ENCODE results near the gene ARL15. TPM values are rescaled to one million over a fixed set of nuclear protein-coding genes. Genes with fewer than 3 reads are reported as not detected.
A peak's percentile ranks its signal among the peaks of the same experiment; 100 is the strongest.

The ARL15 gene
- total and polyA plus RNA-seq, 2 of the 8 experiments (the other 6 are each of a cell fraction or from before 2014, with no cell fraction given), result 9.9 to 21.2 TPM

DNA sequence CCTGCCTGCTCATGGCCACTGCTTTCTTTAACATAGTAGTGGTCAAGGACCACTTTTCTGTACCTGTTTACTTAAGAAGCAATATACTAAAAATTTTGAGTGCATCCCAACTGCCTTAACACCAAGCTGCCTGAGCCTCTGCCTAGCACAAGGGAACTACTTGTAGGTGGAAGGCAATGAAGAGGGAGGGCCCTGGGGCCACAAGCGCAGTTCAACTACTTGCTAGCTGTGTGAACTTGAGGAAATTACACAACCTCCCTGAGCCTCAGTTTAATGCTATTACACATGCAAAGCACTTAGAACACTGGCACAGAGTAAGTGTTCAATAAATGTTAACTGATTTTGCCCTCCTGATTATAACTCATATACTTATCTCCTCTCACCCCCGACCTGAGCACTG is 6.3 kb downstream of the ARL15 start:
- H3K4me2 ChIP-seq (ENCODE audit: insufficient read depth in 1 of 2, low read depth in 2 of 2, low read length in 2 of 2), result 0 out of 4 replicates have a peak overlapping the region, but pooled peaks of 1 of the 2 experiments have one; percentile 15
- no peak overlapping the region for H3K14ac ChIP-seq (ENCODE audit: insufficient read length)
- H3K9ac ChIP-seq (replicated peaks in 1 of 4; ENCODE audit: extremely low read depth in 1 of 4, low read depth in 3 of 4, low read length in 3 of 4), result no peak overlapping the region; a peak in 1 of 7 replicates
- POLR2A ChIA-PET (ENCODE audit: partially characterized antibody), result no interaction called here
- H3K79me1 ChIP-seq (ENCODE audit: low read depth, low read length), result peaks cover 4% of the 10 kb centered on the region; the same call in 1 of the 2 replicates
- H3K23ac ChIP-seq (ENCODE audit: insufficient read length), result no peak overlapping the region
- no peak overlapping the region for H3K4me3 ChIP-seq (ENCODE audit: extremely low read depth in 1 of 4, insufficient read depth in 2 of 4, low read depth in 3 of 4, low read length in 4 of 4)
- no peak overlapping the region for H2BK120ac ChIP-seq (replicated peaks; ENCODE audit: low read depth, low read length)
- H2AK5ac ChIP-seq (ENCODE audit: low read depth, low read length), result no peak overlapping the region
- FAIRE-seq (no peak), DNase-seq (ENCODE audit: low read depth in 1 of 2, low spot score in 2 of 2) (no peak)
- H3K18ac ChIP-seq (ENCODE audit: extremely low read depth, low read length), result no peak overlapping the region
- H2BK20ac ChIP-seq (ENCODE audit: low read length), result no peak overlapping the region
- no peaks in the 10 kb centered on the region for H3K23me2 ChIP-seq (ENCODE audit: low read depth, low read length)
- no peaks in the 10 kb centered on the region for H3K27me3 ChIP-seq (replicated peaks in 1 of 4; ENCODE audit: control insufficient read depth in 3 of 4, extremely low read depth in 1 of 4, insufficient read depth in 3 of 4, low read length in 3 of 4)
- no peak overlapping the region for H3K27ac ChIP-seq (ENCODE audit: low read depth, low read length)
- H4K20me1 ChIP-seq (replicated peaks in 1 of 2; ENCODE audit: control insufficient read depth in 1 of 2, insufficient read depth in 2 of 2, low read length in 2 of 2), result peaks cover 0 to 4% of the 10 kb centered on the region in 2 experiments
- peaks cover 0 to 13% (median 6%) of the 10 kb centered on the region in 4 experiments; a peak in 4 of 7 replicates for H3K4me1 ChIP-seq (replicated peaks in 1 of 4; ENCODE audit: control insufficient read depth in 3 of 4, insufficient read depth in 4 of 4, low read length in 3 of 4)
- WGBS, 2 experiments (ENCODE audit: extremely low coverage in 1 of 2, insufficient coverage in 1 of 2, insufficient read length in 1 of 2, insufficient replicate concordance in 2 of 2, low coverage in 1 of 2, low lambda C conversion rate in 2 of 2, missing lambda C conversion rate in 1 of 2), result 82% methylated on average over 2 of the region's 2 CpGs; no CpG with 5 or more reads in 1 of the 2 experiments
- H4K8ac ChIP-seq (ENCODE audit: extremely low read depth, insufficient read depth, low read length), result no peak overlapping the region
- no peak overlapping the region for H2BK15ac ChIP-seq (ENCODE audit: low read length)
- CTCF ChIA-PET (ENCODE audit: partially characterized antibody), result interaction anchor here (1.4 kb wide), 1 partner anchor 115 kb away, joined by 4 read pairs; no protein-coding TSS in a partner anchor
- peak overlapping the region; percentile 18 for H4K91ac ChIP-seq (replicated peaks; ENCODE audit: insufficient read length, low read length)
- no peaks in the 10 kb centered on the region for H3K9me3 ChIP-seq (ENCODE audit: insufficient read depth in 2 of 2, low read depth in 1 of 2, low read length in 1 of 2)
- H3K56ac ChIP-seq (replicated peaks; ENCODE audit: insufficient read length, low read depth, low read length), result no peak overlapping the region
- no peak overlapping the region for H2AFZ ChIP-seq (ENCODE audit: low read length)
- no peak overlapping the region for H3K4ac ChIP-seq (replicated peaks; ENCODE audit: insufficient read length, low read depth, low read length)
- H3K36me3 ChIP-seq (ENCODE audit: control insufficient read depth in 2 of 4, insufficient read depth in 4 of 4, low read length in 3 of 4), result no peaks in the 10 kb centered on the region
- peaks cover 4 to 83% of the 10 kb centered on the region in 2 experiments; a peak in 3 of 4 replicates for H3K79me2 ChIP-seq (ENCODE audit: control insufficient read depth in 1 of 2, insufficient read depth in 2 of 2, low read length in 2 of 2)
- no peak overlapping the region for H2BK12ac ChIP-seq (ENCODE audit: low read depth, low read length)
- H4K5ac ChIP-seq (ENCODE audit: insufficient read length, low read depth, low read length), result no peak overlapping the region
- no peak overlapping the region for H2BK5ac ChIP-seq (ENCODE audit: low read depth, low read length)
- TF ChIP-seq SP1 (IDR thresholded peaks at IDR 0.05; ENCODE audit: low read depth, low read length) (no peak), TCF12 (IDR thresholded peaks at IDR 0.05; ENCODE audit: low read depth, low read length) (no peak), RBBP5 (IDR thresholded peaks at IDR 0.05; ENCODE audit: borderline replicate concordance, low read depth, low read length) (no peak), KDM1A (IDR thresholded peaks at IDR 0.05; ENCODE audit: borderline replicate concordance, low read length) (no peak), CBX5 (IDR thresholded peaks at IDR 0.05; ENCODE audit: low read depth, low read length) (no peak), EP300 (IDR thresholded peaks at IDR 0.05; ENCODE audit: borderline replicate concordance in 1 of 2, low read depth in 2 of 2, low read length in 2 of 2) (no peak), TBP (IDR thresholded peaks at IDR 0.05; ENCODE audit: low read depth, low read length) (no peak), JUN (IDR thresholded peaks at IDR 0.05; ENCODE audit: low read depth, low read length) (no peak), NANOG (IDR thresholded peaks at IDR 0.05; ENCODE audit: insufficient read depth, low read depth, low read length, poor library complexity, severe bottlenecking) (no peak), CEBPB (IDR thresholded peaks at IDR 0.05; ENCODE audit: low read depth, low read length) (no peak), JUND (IDR thresholded peaks at IDR 0.05; ENCODE audit: low read length) (no peak), GABPA (IDR thresholded peaks at IDR 0.05; ENCODE audit: borderline replicate concordance, insufficient read depth, low read length) (no peak), BCL11A (IDR thresholded peaks at IDR 0.05; ENCODE audit: low read depth in 2 of 2, low read length in 2 of 2) (no peak)
- TF ChIP-seq, protein P1, sequence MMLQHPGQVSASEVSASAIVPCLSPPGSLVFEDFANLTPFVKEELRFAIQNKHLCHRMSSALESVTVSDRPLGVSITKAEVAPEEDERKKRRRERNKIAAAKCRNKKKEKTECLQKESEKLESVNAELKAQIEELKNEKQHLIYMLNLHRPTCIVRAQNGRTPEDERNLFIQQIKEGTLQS (IDR thresholded peaks at IDR 0.05; ENCODE audit: insufficient read depth, low read depth, low read length), result no peak

Measured in H1 (cell line).